HG03196 (cell line): ENCODE measurements around the gene PPP1R13B.
A peak's percentile ranks its signal among the peaks of the same experiment; 100 is the strongest.

Experiments used
- ATAC-seq: cut with Tn5 transposase; IDR thresholded peaks from one replicate; pipeline ENCODE4 v1.9.1; 2021; ENCODE audit not compliant: unreplicated experiment

The PPP1R13B gene

GRCh38 chr14:103838117-103838516 lies 9.3 kb downstream of the PPP1R13B start:
- no peak for ATAC-seq

GRCh38 chr14:103836976-103837725 lies 10.2 kb downstream of the PPP1R13B start:
- ATAC-seq, result no peak

- ATAC-seq, result no peak
These were observed 12.4 kb downstream of the PPP1R13B start for GRCh38 chr14:103834956-103835355.

DNA sequence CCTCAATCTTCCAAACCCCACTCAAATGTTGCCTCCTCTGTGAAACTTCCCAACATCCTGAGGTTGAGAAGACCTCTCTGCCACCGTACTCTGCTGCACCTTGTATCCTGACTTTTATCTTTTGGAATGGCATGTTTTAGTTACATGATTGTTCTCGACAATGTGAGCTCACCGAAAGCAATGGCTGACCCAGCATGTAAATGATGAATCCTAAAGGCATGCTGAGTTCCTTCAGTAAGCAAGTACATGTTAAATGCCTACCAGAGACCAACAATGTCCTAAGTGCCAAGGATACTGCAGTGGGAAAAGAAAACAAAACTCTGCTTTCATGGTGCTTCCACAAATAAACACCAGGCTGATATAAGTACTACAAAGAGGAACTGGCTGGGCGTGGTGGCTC lies 13.7 kb downstream of the PPP1R13B start:
- ATAC-seq, result no peak

DNA sequence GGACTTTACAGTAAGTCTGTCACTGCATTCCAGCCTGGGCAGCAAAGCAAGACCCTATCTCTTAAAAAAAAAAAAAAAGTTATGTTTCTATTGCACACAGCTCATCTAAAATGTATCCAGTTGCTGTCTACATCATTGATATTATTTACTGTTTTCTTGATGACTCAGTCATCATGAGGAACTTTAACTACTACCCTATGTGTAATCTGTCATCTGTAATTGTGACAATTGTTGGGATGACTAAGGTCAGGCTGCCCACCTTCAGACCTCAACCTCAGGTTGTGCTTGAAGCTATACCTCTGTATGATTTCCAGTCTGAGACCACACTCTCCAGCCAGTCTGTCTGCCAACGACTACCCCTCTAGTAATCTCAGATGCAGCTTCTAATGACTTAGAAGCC lies 15.3 kb downstream of the PPP1R13B start:
- ATAC-seq, result no peak

DNA sequence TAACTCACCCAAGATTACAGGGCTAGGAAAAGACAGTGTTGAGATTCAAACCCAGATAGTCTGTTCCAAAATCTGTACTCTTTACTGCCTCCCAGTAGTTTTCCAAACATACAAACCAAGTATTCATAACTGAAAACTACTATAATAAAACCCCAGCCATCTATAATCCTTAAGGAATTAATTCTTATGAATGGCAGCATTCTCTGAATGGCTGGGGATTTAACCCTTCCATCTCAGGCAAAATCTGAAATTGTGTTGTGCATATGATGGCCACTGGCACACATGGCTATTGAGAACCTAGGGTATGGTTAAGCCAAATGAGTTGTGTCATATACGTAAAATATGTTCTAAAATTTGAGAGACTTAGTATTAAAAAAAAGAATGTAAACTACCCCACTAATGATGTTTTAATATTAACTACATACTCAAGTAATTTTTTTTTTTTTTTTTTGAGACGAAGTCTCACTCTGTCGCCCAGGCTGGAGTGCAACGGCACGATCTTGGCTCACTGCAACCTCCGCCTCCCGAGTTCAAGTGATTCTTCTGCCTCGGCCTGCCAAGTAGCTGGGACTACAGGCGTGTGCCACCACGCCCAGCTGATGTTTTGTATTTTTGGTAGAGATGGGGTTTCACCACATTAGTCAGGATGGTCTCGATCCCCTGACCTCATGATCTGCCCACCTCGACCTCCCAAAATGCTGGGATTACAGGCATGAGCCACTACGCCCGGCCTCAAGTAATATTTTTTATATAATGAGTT lies 16.7 kb downstream of the PPP1R13B start:
- no peak for ATAC-seq

- ATAC-seq, result no peak
These were observed 18.9 kb downstream of the PPP1R13B start for GRCh38 chr14:103828315-103828967.

- ATAC-seq, result no peak
These were observed 22.3 kb downstream of the PPP1R13B start for GRCh38 chr14:103825101-103825500.

GRCh38 chr14:103820908-103821307 lies 26.5 kb downstream of the PPP1R13B start:
- ATAC-seq, result no peak

GRCh38 chr14:103820382-103820781 lies 27.0 kb downstream of the PPP1R13B start:
- ATAC-seq, result no peak

GRCh38 chr14:103819503-103820307 lies 27.7 kb downstream of the PPP1R13B start:
- no peak for ATAC-seq

GRCh38 chr14:103818870-103819269 lies 28.5 kb downstream of the PPP1R13B start:
- no peak for ATAC-seq

DNA sequence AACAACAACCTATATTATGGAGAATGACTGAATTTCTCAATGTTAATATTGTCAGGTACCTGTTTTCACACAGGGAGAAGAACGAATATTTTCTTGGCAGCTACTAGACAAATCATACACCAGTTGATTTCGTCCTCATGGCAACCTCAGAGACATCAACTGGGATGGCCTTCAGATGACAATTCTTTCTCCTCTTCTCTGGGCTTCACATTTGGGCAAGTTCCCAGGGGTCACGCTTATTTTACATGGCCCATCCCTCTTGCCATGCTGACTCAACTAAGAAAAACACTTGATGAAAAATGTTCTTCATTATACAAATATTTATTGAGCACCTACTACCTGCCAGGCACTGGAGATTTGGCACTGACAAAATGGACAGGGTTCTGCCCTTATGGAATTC lies 29.0 kb downstream of the PPP1R13B start:
- ATAC-seq, result no peak

- no peak for ATAC-seq
These were observed 29.8 kb downstream of the PPP1R13B start for GRCh38 chr14:103817595-103817994.

DNA sequence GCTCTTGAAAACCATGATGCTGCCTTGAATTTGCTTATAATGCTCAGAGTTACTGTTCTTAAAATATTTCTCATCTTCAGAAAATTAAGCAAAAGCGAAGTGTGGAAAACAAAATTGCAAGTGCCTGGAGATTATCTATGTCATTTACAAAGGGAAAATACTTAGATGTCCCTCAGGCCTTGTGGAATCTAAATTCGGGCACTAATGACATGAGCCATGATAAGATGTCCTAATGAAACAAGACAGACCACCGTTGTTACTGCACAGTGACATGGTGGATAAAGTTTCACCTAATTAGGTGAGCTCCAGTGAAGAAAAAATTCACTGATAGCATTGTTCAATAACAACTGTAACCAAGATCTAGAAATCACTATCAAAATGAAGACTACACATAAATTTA lies 30.4 kb downstream of the PPP1R13B start:
- ATAC-seq, result no peak

- ATAC-seq, result no peak
These were observed 32.1 kb downstream of the PPP1R13B start for GRCh38 chr14:103815253-103815652.

- no peak for ATAC-seq
These were observed 36.2 kb downstream of the PPP1R13B start for GRCh38 chr14:103811189-103811588.

GRCh38 chr14:103808403-103809001 lies 38.9 kb downstream of the PPP1R13B start:
- ATAC-seq, result peak; percentile 47

- ATAC-seq, result no peak
These were observed 40.6 kb downstream of the PPP1R13B start for GRCh38 chr14:103806805-103807204.

DNA sequence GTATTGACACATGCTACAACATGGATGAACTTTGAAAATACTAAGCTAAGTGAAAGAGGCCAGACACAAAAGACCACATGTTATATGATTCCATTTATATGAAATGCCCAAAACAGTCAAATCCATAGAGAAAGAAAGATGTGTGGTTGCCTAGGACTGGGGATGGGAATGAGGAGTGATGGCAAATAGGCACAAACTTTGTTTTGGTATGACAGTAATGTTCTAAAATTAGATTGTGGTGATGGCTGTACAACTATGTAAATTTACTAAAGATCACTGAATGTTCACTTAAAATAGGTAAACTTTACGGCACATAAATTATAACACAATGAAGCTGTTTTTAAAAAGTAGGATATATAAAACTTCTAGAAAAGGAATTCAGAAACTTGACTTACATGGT lies 41.7 kb downstream of the PPP1R13B start:
- ATAC-seq, result no peak

DNA sequence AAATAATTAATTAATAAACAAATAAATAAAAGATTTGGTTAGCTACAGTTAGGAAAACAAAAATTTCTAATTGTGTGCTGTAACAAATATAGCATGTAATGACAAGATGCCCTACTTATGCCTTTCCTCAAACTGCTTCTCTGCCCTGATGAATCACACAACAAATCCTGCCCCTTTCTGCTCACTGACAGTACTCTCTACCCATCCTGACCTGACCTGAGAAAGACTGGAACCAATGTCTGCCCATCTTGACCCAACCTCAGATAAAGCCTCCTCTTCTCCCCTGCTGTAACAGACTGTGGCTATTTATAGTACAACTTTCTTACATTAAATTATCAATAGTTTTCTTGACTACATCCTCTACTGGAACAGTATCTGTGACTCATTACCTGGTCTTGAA lies 43.7 kb downstream of the PPP1R13B start:
- no peak for ATAC-seq
